Activated T-helper 17 cell treated with anti-CD3 and anti-CD28 coated beads, Interleukin-2, amount 50 U/mL, for 72 hours (primary cell): ENCODE results near the gene NLRP3. TPM values are rescaled to one million over a fixed set of nuclear protein-coding genes. Genes with fewer than 3 reads are reported as not detected.
"Not testable (repeated sequence)": the region's sequence is repeated elsewhere in the genome, so short reads cannot be mapped to it uniquely, and the experiment has no call there.

Experiments used
- ATAC-seq: fragments of 150-1000 bp; cut with Tn5 transposase; replicated peaks from 2 replicates; pipeline ENCODE4 v1.10.0; 2021; ENCODE audit warnings: mild to moderate bottlenecking, moderate library complexity
- H3K27ac Mint-ChIP-seq: one replicate; pipeline ENCODE4 v1.8.0; 2022; ENCODE audit warnings: mixed read lengths
- H3K27me3 Mint-ChIP-seq: one replicate; pipeline ENCODE4 v1.8.0; 2022; ENCODE audit warnings: mixed read lengths
- H3K36me3 Mint-ChIP-seq: one replicate; pipeline ENCODE4 v1.8.0; 2022; ENCODE audit warnings: low read depth, mild to moderate bottlenecking, mixed read lengths
- H3K4me1 Mint-ChIP-seq: one replicate; pipeline ENCODE4 v1.8.0; 2022; ENCODE audit warnings: mixed read lengths
- H3K4me3 Mint-ChIP-seq: one replicate; pipeline ENCODE4 v1.8.0; 2022; ENCODE audit warnings: mild to moderate bottlenecking, mixed read lengths
- H3K9me3 Mint-ChIP-seq: one replicate; pipeline ENCODE4 v1.8.0; 2022; ENCODE audit warnings: mixed read lengths
- total RNA-seq, 2 donors: library from RNA; stranded (reverse); gene quantifications; one replicate each; pipeline ENCODE4 v1.2.3, GENCODE V29; 2022

Gene NLRP3
- 1 to 10 TPM in 1 of 2 donors, under 1 TPM in 1; 0.50 to 6.6 TPM for total RNA-seq

GRCh38 chr1:247415423-247416361 is at the start of gene NLRP3:
Gene NLRP3, plus strand, starts transcription at chr1:247416173. Its CDS starts 2,628 bp downstream, at chr1:247418801.
- Mint-ChIP-seq H3K4me3 (peak within 1 kb of the TSS; percentile 88), H3K27ac (peak within 1 kb of the TSS; percentile 80), H3K27me3 (peaks cover 3% of the 10 kb centered on the region), H3K9me3 (no peaks in the 10 kb centered on the region), H3K4me1 (peaks cover 39% of the 10 kb centered on the region), H3K36me3 (peaks cover 29% of the 10 kb centered on the region)
- ATAC-seq, result peak; percentile 78

- peaks cover 15% of the 10 kb centered on the region for H3K27me3 Mint-ChIP-seq
- not testable (repeated sequence) for H3K9me3 Mint-ChIP-seq, H3K4me3 Mint-ChIP-seq, ATAC-seq, H3K27ac Mint-ChIP-seq, H3K4me1 Mint-ChIP-seq, H3K36me3 Mint-ChIP-seq
Measured at GRCh38 chr1:247366345-247366744, 49.6 kb upstream of the NLRP3 start.

GRCh38 chr1:247366926-247367645 is 48.9 kb upstream of the NLRP3 start:
- H3K27me3 Mint-ChIP-seq, result peaks cover 14% of the 10 kb centered on the region
- H3K36me3 Mint-ChIP-seq, result no peaks in the 10 kb centered on the region
- no peaks in the 10 kb centered on the region for H3K9me3 Mint-ChIP-seq
- H3K27ac Mint-ChIP-seq, result no peak overlapping the region
- no peak for ATAC-seq
- H3K4me1 Mint-ChIP-seq, result no peaks in the 10 kb centered on the region
- no peak overlapping the region for H3K4me3 Mint-ChIP-seq

- Mint-ChIP-seq H3K27ac (no peak overlapping the region), H3K9me3 (no peaks in the 10 kb centered on the region), H3K36me3 (no peaks in the 10 kb centered on the region), H3K27me3 (peaks cover 14% of the 10 kb centered on the region), H3K4me3 (no peak overlapping the region), H3K4me1 (no peaks in the 10 kb centered on the region)
- ATAC-seq, result no peak
Measured at GRCh38 chr1:247367786-247368422, 48.1 kb upstream of the NLRP3 start.

- no peak for ATAC-seq
Measured at GRCh38 chr1:247368490-247369145, 47.4 kb upstream of the NLRP3 start.

GRCh38 chr1:247370786-247371732 is 44.9 kb upstream of the NLRP3 start:
- Mint-ChIP-seq H3K9me3 (no peaks in the 10 kb centered on the region), H3K27me3 (peaks cover 4% of the 10 kb centered on the region), H3K4me3 (no peak overlapping the region), H3K36me3 (no peaks in the 10 kb centered on the region), H3K4me1 (no peaks in the 10 kb centered on the region), H3K27ac (no peak overlapping the region)
- ATAC-seq, result no peak

More at GRCh38 chr1:247368490-247369145, 47.4 kb upstream of the NLRP3 start:
- Mint-ChIP-seq H3K9me3 (no peaks in the 10 kb centered on the region), H3K4me3 (no peak overlapping the region), H3K27ac (no peak overlapping the region), H3K4me1 (no peaks in the 10 kb centered on the region), H3K36me3 (no peaks in the 10 kb centered on the region), H3K27me3 (peaks cover 11% of the 10 kb centered on the region)

GRCh38 chr1:247371801-247372259 is 44.1 kb upstream of the NLRP3 start:
- H3K27ac Mint-ChIP-seq, result no peak overlapping the region
- H3K4me1 Mint-ChIP-seq, result no peaks in the 10 kb centered on the region
- no peak overlapping the region for H3K4me3 Mint-ChIP-seq
- no peaks in the 10 kb centered on the region for H3K9me3 Mint-ChIP-seq
- no peak for ATAC-seq
- no peaks in the 10 kb centered on the region for H3K27me3 Mint-ChIP-seq
- H3K36me3 Mint-ChIP-seq, result no peaks in the 10 kb centered on the region

GRCh38 chr1:247373721-247374141 is 42.2 kb upstream of the NLRP3 start:
- H3K4me3 Mint-ChIP-seq, result peak overlapping the region; percentile 49
- H3K27me3 Mint-ChIP-seq, result no peaks in the 10 kb centered on the region
- H3K27ac Mint-ChIP-seq, result no peak overlapping the region
- ATAC-seq, result peak; percentile 64
- no peaks in the 10 kb centered on the region for H3K4me1 Mint-ChIP-seq
- H3K9me3 Mint-ChIP-seq, result no peaks in the 10 kb centered on the region
- H3K36me3 Mint-ChIP-seq, result no peaks in the 10 kb centered on the region

- H3K27ac Mint-ChIP-seq, ATAC-seq, H3K4me3 Mint-ChIP-seq, H3K27me3 Mint-ChIP-seq, H3K9me3 Mint-ChIP-seq, H3K4me1 Mint-ChIP-seq, H3K36me3 Mint-ChIP-seq: not testable (repeated sequence)
Measured at GRCh38 chr1:247374651-247375334, 41.2 kb upstream of the NLRP3 start.

GRCh38 chr1:247375747-247376146 is 40.2 kb upstream of the NLRP3 start:
- Mint-ChIP-seq H3K4me1 (peaks cover 4% of the 10 kb centered on the region), H3K27ac (no peak overlapping the region), H3K4me3 (no peak overlapping the region), H3K27me3 (peaks cover 4% of the 10 kb centered on the region), H3K9me3 (no peaks in the 10 kb centered on the region), H3K36me3 (no peaks in the 10 kb centered on the region)
- no peak for ATAC-seq

GRCh38 chr1:247376659-247377058 is 39.3 kb upstream of the NLRP3 start:
- Mint-ChIP-seq H3K27me3 (peaks cover 4% of the 10 kb centered on the region), H3K4me3 (no peak overlapping the region), H3K27ac (no peak overlapping the region), H3K9me3 (no peaks in the 10 kb centered on the region), H3K36me3 (no peaks in the 10 kb centered on the region), H3K4me1 (peaks cover 4% of the 10 kb centered on the region)
- no peak for ATAC-seq

- ATAC-seq, H3K4me1 Mint-ChIP-seq, H3K27me3 Mint-ChIP-seq: not testable (repeated sequence)
Measured at GRCh38 chr1:247377656-247378055, 38.3 kb upstream of the NLRP3 start.

More at GRCh38 chr1:247377656-247378055, 38.3 kb upstream of the NLRP3 start:
- not testable (repeated sequence) for H3K9me3 Mint-ChIP-seq, H3K27ac Mint-ChIP-seq, H3K36me3 Mint-ChIP-seq, H3K4me3 Mint-ChIP-seq
